A549 treated with AZD9567 at 1 μM for 4 hours (cell line): Measurements from ENCODE around the gene OR11A1. TPM values are rescaled to one million over a fixed set of nuclear protein-coding genes. Genes with fewer than 3 reads are reported as not detected.

Source experiments
- total RNA-seq: library from RNA; stranded (reverse); fragments of 200-300 nt; extraction: Qiagen RNA extraction; gene quantifications from 5 replicates; pipeline ENCODE4 v1.2.3, GENCODE V29; 2022; ENCODE audit not compliant: insufficient read depth

The OR11A1 gene
- total RNA-seq: not detected in 5 replicates

GRCh38 chr6:29456971-29457370, at the start of gene OR11A1, which contains the start of gene OR2H1:
Gene OR11A1 (minus strand): TSS chr6:29457071. CDS start chr6:29427641, 29,430 bp downstream.
Gene OR2H1 (plus strand): TSS chr6:29457155. CDS start chr6:29461770, 4,615 bp downstream.

GRCh38 chr6:29487660-29488059, 30.8 kb upstream of the OR11A1 start, which contains the start of gene MAS1L:
Gene MAS1L (minus strand): TSS chr6:29487956. CDS start chr6:29487902, 54 bp downstream.

GRCh38 chr6:29439006-29439405, 17.9 kb downstream of the OR11A1 start, which contains the start of gene OR10C1:
Gene OR10C1 (plus strand): TSS chr6:29439306. CDS start chr6:29440016, 710 bp downstream.

GRCh38 chr6:29414588-29414987, 42.3 kb downstream of the OR11A1 start, which contains the start of gene OR12D1:
Gene OR12D1 (plus strand): TSS chr6:29414928.

GRCh38 chr6:29395331-29395730, 61.5 kb downstream of the OR11A1 start, which contains the start of gene OR12D2:
Gene OR12D2 (plus strand): TSS chr6:29395631. CDS start chr6:29396700, 1,069 bp downstream.

Other genes starting within 250 kb of the OR11A1 start
- gene OR14J1, start 155.4 kb downstream of the OR11A1 start, total RNA-seq: not detected in 5 replicates
- not detected in 5 replicates for gene OR5V1, start 88.2 kb downstream of the OR11A1 start, total RNA-seq
- gene OR12D3, start 81.8 kb downstream of the OR11A1 start, total RNA-seq: not detected in 5 replicates
- gene OR12D2, start 61.4 kb downstream of the OR11A1 start, total RNA-seq: not detected in 5 replicates
- not detected in 5 replicates for gene OR12D1, start 42.1 kb downstream of the OR11A1 start, total RNA-seq
- gene OR10C1, start 17.8 kb downstream of the OR11A1 start, total RNA-seq: not detected in 5 replicates
- not detected in 5 replicates for gene OR2H1, start 84 bp upstream of the OR11A1 start, total RNA-seq
- not detected in 5 replicates for gene MAS1L, start 30.9 kb upstream of the OR11A1 start, total RNA-seq
- gene UBD, start 102.7 kb upstream of the OR11A1 start, total RNA-seq: 0.51 to 0.98 TPM (median 0.67 TPM) in 4 of 5 replicates, not detected in the other
- gene OR2H2, start 128.1 kb upstream of the OR11A1 start, total RNA-seq: not detected in 5 replicates
- 2.8 to 6.7 TPM (median 6.4 TPM) in 5 replicates for gene GABBR1, start 176.1 kb upstream of the OR11A1 start, total RNA-seq
- gene MOG, start 200.0 kb upstream of the OR11A1 start, total RNA-seq: not detected in 5 replicates
- not detected in 5 replicates for gene ZFP57, start 224.1 kb upstream of the OR11A1 start, total RNA-seq